IgD-negative memory B cell (primary cell): ENCODE measurements around the gene ATP9B. TPM values are rescaled to one million over a fixed set of nuclear protein-coding genes. Genes with fewer than 3 reads are reported as not detected.

Experiments
- H3K27ac Mint-ChIP-seq, 3 donors: one replicate each; pipeline ENCODE4 v1.8.0; 2020 to 2022; ENCODE audit warnings: mild to moderate bottlenecking in 3 of 3, mixed read lengths in 3 of 3, moderate library complexity in 1 of 3
- H3K27me3 Mint-ChIP-seq: one replicate; pipeline ENCODE4 v1.8.0; 2021; ENCODE audit warnings: mixed read lengths
- H3K36me3 Mint-ChIP-seq: one replicate; pipeline ENCODE4 v1.8.0; 2020; ENCODE audit warnings: mild to moderate bottlenecking, mixed read lengths
- H3K4me1 Mint-ChIP-seq, 3 donors: one replicate each; pipeline ENCODE4 v1.8.0; 2020 to 2022; ENCODE audit warnings: mixed read lengths in 3 of 3, mild to moderate bottlenecking in 1 of 3
- H3K4me3 Mint-ChIP-seq, 4 donors: one replicate each; pipeline ENCODE4 v1.8.0; 2020 to 2022; ENCODE audit warnings: mild to moderate bottlenecking in 4 of 4, mixed read lengths in 4 of 4, moderate library complexity in 3 of 4
- H3K9me3 Mint-ChIP-seq, 3 donors: one replicate each; pipeline ENCODE4 v1.8.0; 2020 to 2021; ENCODE audit warnings: mixed read lengths in 3 of 3, mild to moderate bottlenecking in 1 of 3
- polyA plus RNA-seq: library from polyadenylated mRNA; unstranded; fragments of 300-500 nt; fragmentation: Illumina TruSeq; gene quantifications from one replicate; pipeline ENCODE4 v1.2.3, GENCODE V29; 2021

Gene ATP9B
- polyA plus RNA-seq, 1 donor from 2014 or later, result 17.6 TPM

GRCh38 chr18:79394534-79395307 is 325.5 kb downstream of the ATP9B start:
- H3K27me3 Mint-ChIP-seq, result no peaks in the 10 kb centered on the region
- H3K4me1 Mint-ChIP-seq, result peaks cover 13 to 30% (median 22%) of the 10 kb centered on the region in 3 donors
- peak overlapping the region; percentile 46 to 94 (median 94) for H3K27ac Mint-ChIP-seq
- H3K9me3 Mint-ChIP-seq, result peaks cover 0 to 2% (median 0%) of the 10 kb centered on the region in 3 donors
- no peaks in the 10 kb centered on the region for H3K36me3 Mint-ChIP-seq
- peak overlapping the region; percentile 79 to 92 (median 88) for H3K4me3 Mint-ChIP-seq

DNA sequence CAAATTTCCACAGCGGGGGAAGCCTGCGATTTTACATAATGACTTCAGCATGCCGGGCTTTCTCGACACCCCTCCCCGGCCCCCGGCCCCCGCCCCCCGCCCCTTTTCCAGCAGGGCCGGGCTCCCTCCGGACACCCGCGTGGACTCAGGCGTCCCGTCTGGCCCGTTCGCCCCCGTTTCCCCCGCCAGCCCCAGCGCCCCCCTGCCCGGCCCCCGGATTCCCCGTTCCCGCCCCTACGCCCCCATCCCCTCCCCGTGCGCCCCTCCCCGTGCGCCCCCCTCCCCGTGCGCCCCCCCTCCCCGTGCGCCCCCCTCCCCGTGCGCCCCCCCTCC is 326.1 kb downstream of the ATP9B start:
- Mint-ChIP-seq H3K4me3 (peak overlapping the region in 3 of 4 donors; percentile 79 to 91 (median 86)), H3K9me3 (peaks cover 0 to 2% (median 0%) of the 10 kb centered on the region in 3 donors), H3K36me3 (no peaks in the 10 kb centered on the region), H3K27ac (peak overlapping the region in 2 of 3 donors; percentile 94), H3K4me1 (peaks cover 13 to 27% (median 22%) of the 10 kb centered on the region in 3 donors), H3K27me3 (no peaks in the 10 kb centered on the region)

DNA sequence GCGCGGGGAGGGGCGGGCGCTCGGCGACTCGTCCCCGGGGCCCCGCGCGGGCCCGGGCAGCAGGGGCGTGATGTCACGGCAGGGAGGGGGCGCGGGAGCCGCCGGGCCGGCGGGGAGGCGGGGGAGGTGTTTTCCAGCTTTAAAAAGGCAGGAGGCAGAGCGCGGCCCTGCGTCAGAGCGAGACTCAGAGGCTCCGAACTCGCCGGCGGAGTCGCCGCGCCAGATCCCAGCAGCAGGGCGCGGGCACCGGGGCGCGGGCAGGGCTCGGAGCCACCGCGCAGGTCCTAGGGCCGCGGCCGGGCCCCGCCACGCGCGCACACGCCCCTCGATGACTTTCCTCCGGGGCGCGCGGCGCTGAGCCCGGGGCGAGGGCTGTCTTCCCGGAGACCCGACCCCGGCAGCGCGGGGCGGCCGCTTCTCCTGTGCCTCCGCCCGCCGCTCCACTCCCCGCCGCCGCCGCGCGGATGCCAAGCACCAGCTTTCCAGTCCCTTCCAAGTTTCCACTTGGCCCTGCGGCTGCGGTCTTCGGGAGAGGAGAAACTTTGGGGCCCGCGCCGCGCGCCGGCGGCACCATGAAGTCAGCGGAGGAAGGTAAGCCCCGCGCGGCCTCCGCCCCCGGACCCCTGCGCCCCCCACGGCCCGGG is 326.7 kb downstream of the ATP9B start, which contains the start of gene NFATC1:
Gene NFATC1 (plus strand): TSS at position 170 of the 644 bp plus-strand sequence. CDS start 295 bp downstream, at position 465.
- H3K4me3 Mint-ChIP-seq, result peak within 1 kb of the TSS; percentile 84 to 92 (median 90)

GRCh38 chr18:79396431-79397246 is 327.4 kb downstream of the ATP9B start:
- H3K4me3 Mint-ChIP-seq, result peak overlapping the region; percentile 84 to 89 (median 88)
- peak overlapping the region in 2 of 3 donors; percentile 91 to 95 for H3K27ac Mint-ChIP-seq
- H3K27me3 Mint-ChIP-seq, result no peaks in the 10 kb centered on the region
- peaks cover 0 to 2% (median 0%) of the 10 kb centered on the region in 3 donors for H3K9me3 Mint-ChIP-seq
- no peaks in the 10 kb centered on the region for H3K36me3 Mint-ChIP-seq
- H3K4me1 Mint-ChIP-seq, result peaks cover 16 to 30% (median 27%) of the 10 kb centered on the region in 3 donors

More for the DNA sequence above, 326.7 kb downstream of the ATP9B start, which contains the start of gene NFATC1:
- no peaks in the 10 kb centered on the region for H3K36me3 Mint-ChIP-seq
- H3K27ac Mint-ChIP-seq, result peak within 1 kb of the TSS; percentile 59 to 95 (median 94)
- peaks cover 14 to 28% (median 21%) of the 10 kb centered on the region in 3 donors for H3K4me1 Mint-ChIP-seq
- peaks cover 0 to 2% (median 0%) of the 10 kb centered on the region in 3 donors for H3K9me3 Mint-ChIP-seq
- H3K27me3 Mint-ChIP-seq, result no peaks in the 10 kb centered on the region

DNA sequence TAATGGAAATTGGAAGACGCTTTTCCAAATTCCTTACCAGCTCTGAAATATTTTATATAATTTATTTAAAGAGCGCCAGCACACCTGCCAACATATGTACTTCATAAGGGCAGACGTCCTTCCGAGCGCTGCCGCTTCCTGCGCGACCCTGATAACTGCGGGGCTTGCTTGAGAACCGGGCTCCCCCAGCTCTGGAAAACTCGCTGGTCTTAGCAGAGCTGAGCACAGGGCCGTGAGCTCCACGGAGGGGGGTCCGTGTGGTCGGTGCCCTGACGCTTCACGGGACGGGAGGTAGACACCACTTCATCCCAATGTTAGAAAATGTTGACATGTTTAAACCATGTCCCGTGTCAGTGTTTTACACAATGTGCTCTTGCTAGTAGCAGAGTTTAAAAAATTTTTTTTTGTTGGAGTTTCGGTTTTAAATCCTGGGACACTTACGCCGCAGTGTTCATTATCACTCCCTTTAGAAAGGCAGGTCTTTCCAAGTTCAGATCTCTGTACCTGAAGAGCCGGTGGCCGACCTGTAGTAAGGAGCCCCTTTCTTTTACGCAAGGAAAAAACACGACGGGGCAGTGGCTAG is 328.1 kb downstream of the ATP9B start:
- H3K4me1 Mint-ChIP-seq, result peaks cover 16 to 29% (median 27%) of the 10 kb centered on the region in 3 donors

DNA sequence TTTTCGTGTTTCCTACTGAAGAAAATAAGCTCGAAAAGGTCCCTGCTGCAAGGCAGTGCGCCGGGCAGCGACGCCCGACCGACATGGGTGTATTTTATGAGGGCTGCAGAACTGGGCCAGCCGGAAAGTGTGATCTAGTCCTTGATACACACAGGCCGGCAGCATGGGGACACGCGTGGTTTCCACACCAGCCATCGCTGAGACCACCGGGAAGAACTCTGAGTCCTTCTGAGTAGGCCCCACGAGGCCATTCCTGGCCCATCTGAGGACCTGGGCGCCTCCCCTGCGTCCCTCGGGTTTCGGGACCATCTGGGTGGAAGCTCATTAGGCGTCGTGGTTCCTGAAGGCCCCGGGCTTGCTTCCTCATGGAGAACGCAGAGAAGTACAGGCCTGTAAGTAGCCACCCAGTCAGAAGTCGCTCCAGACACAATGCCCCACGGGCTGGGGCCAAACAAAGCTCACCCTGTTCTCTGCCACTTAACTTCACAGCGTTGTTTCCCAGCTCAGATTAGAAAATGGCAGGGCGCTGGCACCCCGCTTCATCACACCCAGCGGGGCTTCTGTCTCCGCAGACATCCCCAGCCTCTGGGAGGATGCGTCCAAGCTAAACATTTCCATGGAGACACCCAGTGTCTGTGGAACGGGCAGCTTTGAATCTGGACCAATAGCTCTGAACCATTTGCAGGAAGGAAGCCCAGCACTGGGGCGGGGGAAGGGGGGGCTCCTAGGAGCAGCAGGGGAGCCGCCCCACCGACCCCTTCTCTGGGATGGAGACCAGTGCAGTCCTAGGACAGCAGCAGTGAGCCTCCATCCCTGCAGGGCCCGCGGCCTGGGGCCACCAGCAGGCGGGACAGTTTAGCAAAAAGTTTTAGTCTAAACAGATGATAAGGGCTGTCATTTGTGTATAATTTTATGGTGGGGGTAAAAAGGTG is 328.9 kb downstream of the ATP9B start:
- H3K27me3 Mint-ChIP-seq, result no peaks in the 10 kb centered on the region
- H3K27ac Mint-ChIP-seq, result peak overlapping the region; percentile 84 to 95 (median 91)
- peak overlapping the region; percentile 84 to 92 (median 90) for H3K4me3 Mint-ChIP-seq

More for the DNA sequence above, 328.1 kb downstream of the ATP9B start:
- Mint-ChIP-seq H3K27me3 (no peaks in the 10 kb centered on the region), H3K4me3 (peak overlapping the region; percentile 84 to 92 (median 88)), H3K9me3 (peaks cover 0 to 2% (median 0%) of the 10 kb centered on the region in 3 donors), H3K36me3 (no peaks in the 10 kb centered on the region), H3K27ac (peak overlapping the region; percentile 80 to 95 (median 91))

DNA sequence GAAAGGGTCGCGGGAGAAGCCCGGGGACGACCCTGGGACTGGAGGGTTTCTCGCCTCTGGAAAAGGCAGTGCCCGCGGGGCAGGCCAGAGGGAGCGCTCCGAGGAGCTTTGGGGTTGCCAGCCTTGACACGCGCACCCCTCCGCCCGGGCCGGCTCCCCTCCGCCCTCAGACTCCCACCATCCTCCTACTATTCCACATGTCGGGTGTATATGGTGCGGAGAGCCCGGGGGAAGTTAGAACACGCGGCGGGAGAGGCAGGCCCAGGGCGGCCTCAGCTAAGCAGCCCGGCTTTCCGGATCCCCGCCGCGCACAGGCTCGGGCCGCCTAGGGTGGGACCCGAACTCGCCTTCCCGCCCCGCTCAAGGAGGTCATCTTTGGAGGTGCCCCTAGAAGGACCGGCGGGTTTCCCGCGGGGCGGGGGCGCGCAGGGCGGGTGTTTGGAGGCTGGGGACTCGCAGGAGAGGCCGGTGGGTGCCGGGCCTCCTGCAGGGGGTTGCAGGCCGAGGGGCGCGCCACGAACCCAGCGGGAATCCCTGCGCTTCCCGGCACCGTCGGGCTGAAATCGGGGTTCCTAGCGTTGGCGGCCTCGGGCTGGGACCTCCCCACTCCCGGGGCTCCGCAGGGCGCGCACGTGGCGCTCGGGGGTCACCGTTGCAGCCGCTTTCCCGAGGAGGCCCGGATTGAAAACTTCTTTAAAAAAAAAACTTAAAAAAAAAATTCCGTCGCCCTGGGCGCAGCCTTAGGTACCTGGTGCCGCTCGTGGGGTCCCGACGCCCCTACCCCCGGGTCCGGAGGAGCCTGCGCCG is 330.3 kb downstream of the ATP9B start:
- H3K36me3 Mint-ChIP-seq, result no peaks in the 10 kb centered on the region
- peaks cover 24 to 40% (median 32%) of the 10 kb centered on the region in 3 donors for H3K4me1 Mint-ChIP-seq
- H3K9me3 Mint-ChIP-seq, result peaks cover 0 to 2% (median 0%) of the 10 kb centered on the region in 3 donors
- peak overlapping the region; percentile 84 to 95 (median 91) for H3K27ac Mint-ChIP-seq
- H3K4me3 Mint-ChIP-seq, result peak overlapping the region; percentile 84 to 92 (median 90)
- no peaks in the 10 kb centered on the region for H3K27me3 Mint-ChIP-seq

More for the DNA sequence above, 328.9 kb downstream of the ATP9B start:
- Mint-ChIP-seq H3K4me1 (peaks cover 17 to 31% (median 27%) of the 10 kb centered on the region in 3 donors), H3K9me3 (peaks cover 0 to 2% (median 0%) of the 10 kb centered on the region in 3 donors), H3K36me3 (no peaks in the 10 kb centered on the region)

GRCh38 chr18:79400091-79400590 is 330.9 kb downstream of the ATP9B start:
- Mint-ChIP-seq H3K27me3 (no peaks in the 10 kb centered on the region), H3K27ac (no peak overlapping the region), H3K36me3 (no peaks in the 10 kb centered on the region), H3K9me3 (peaks cover 0 to 2% (median 0%) of the 10 kb centered on the region in 3 donors), H3K4me3 (peak overlapping the region in 1 of 4 donors; percentile 91), H3K4me1 (peaks cover 29 to 47% (median 33%) of the 10 kb centered on the region in 3 donors)

- H3K9me3 Mint-ChIP-seq, result peaks cover 0 to 2% (median 0%) of the 10 kb centered on the region in 3 donors
- H3K27ac Mint-ChIP-seq, result peak overlapping the region in 2 of 3 donors; percentile 97 to 99
- H3K4me1 Mint-ChIP-seq, result peaks cover 34 to 53% (median 36%) of the 10 kb centered on the region in 3 donors
- H3K27me3 Mint-ChIP-seq, result no peaks in the 10 kb centered on the region
- no peaks in the 10 kb centered on the region for H3K36me3 Mint-ChIP-seq
- peak overlapping the region; percentile 78 to 97 (median 88) for H3K4me3 Mint-ChIP-seq
Measured at GRCh38 chr18:79400591-79401381, 331.6 kb downstream of the ATP9B start.

GRCh38 chr18:79401494-79402208 is 332.5 kb downstream of the ATP9B start:
- peaks cover 41 to 60% (median 43%) of the 10 kb centered on the region in 3 donors for H3K4me1 Mint-ChIP-seq
- peaks cover 0 to 2% (median 0%) of the 10 kb centered on the region in 3 donors for H3K9me3 Mint-ChIP-seq
- peak overlapping the region; percentile 78 to 97 (median 88) for H3K4me3 Mint-ChIP-seq
- H3K36me3 Mint-ChIP-seq, result peaks cover 3% of the 10 kb centered on the region
- H3K27ac Mint-ChIP-seq, result peak overlapping the region in 2 of 3 donors; percentile 97 to 99
- H3K27me3 Mint-ChIP-seq, result no peaks in the 10 kb centered on the region

GRCh38 chr18:79402209-79402576 is 333.0 kb downstream of the ATP9B start:
- peak overlapping the region in 2 of 3 donors; percentile 96 to 97 for H3K27ac Mint-ChIP-seq
- peaks cover 3% of the 10 kb centered on the region for H3K36me3 Mint-ChIP-seq
- H3K4me3 Mint-ChIP-seq, result peak overlapping the region; percentile 78 to 91 (median 86)
- peaks cover 0 to 2% (median 0%) of the 10 kb centered on the region in 3 donors for H3K9me3 Mint-ChIP-seq
- no peaks in the 10 kb centered on the region for H3K27me3 Mint-ChIP-seq
- peaks cover 41 to 60% (median 43%) of the 10 kb centered on the region in 3 donors for H3K4me1 Mint-ChIP-seq
